ENCODE measurements around the gene PGLYRP2. TPM values are rescaled to one million over a fixed set of nuclear protein-coding genes. Genes with fewer than 3 reads are reported as not detected.

The PGLYRP2 gene
- total and polyA plus RNA-seq, 2 of the 13 experiments (the other 11 are each of a cell fraction or from before 2014, with no cell fraction given), result 0.04 to 1.0 TPM

- POLR2A ChIA-PET, result interaction anchor here (0.6 to 1.1 kb wide), 2 partner anchors 29 to 759 kb away, joined by 3 read pairs; no protein-coding TSS in a partner anchor
- Histone ChIP-seq H3K36me3 (replicated peaks in 1 of 2; ENCODE audit: control insufficient read depth in 1 of 2, insufficient read depth in 2 of 2, low read length in 2 of 2) (no peaks in the 10 kb centered on the region), H3K4me1 (ENCODE audit: insufficient read depth, low read length) (peaks cover 30% of the 10 kb centered on the region), H3K4me2 (ENCODE audit: low read depth, low read length) (peak overlapping the region; percentile 81), H2AFZ (ENCODE audit: low read length) (no peak overlapping the region), H3K9ac (ENCODE audit: insufficient read depth, low read depth, low read length) (no peak overlapping the region), H4K20me1 (ENCODE audit: insufficient read depth, low read length) (no peaks in the 10 kb centered on the region), H3K27me3 (ENCODE audit: control insufficient read depth in 1 of 2, insufficient read depth in 2 of 2, low read length in 2 of 2) (no peaks in the 10 kb centered on the region), H3K4me3 (replicated peaks in 1 of 3; ENCODE audit: insufficient read depth in 1 of 3, low read depth in 2 of 3, low read length in 3 of 3) (no peak overlapping the region; a peak in 2 of 6 replicates), H3K27ac (ENCODE audit: extremely low read length, insufficient read depth, low read length) (no peak overlapping the region), H3K9me3 (ENCODE audit: low read length) (no peaks in the 10 kb centered on the region), H3K79me2 (ENCODE audit: insufficient read depth, low read length) (no peaks in the 10 kb centered on the region)
- TF ChIP-seq ZGPAT (CRISPR knock-in tag; IDR thresholded peaks at IDR 0.05), result no peak
- no peak for TF ChIP-seq LCORL (IDR thresholded peaks at IDR 0.05)
- no peak for TF ChIP-seq LCORL (CRISPR knock-in tag; IDR thresholded peaks at IDR 0.05)
- TF ChIP-seq MBD4 (IDR thresholded peaks at IDR 0.05; ENCODE audit: borderline replicate concordance, low read length), result no peak
- TF ChIP-seq ZMAT3 (CRISPR knock-in tag; conservative IDR thresholded peaks at IDR 0.05), result no peak
- no peak for TF ChIP-seq ZNF841 (CRISPR knock-in tag; IDR thresholded peaks at IDR 0.05; ENCODE audit: borderline replicate concordance)
- no peak for TF ChIP-seq CAMTA2 (CRISPR knock-in tag; IDR thresholded peaks at IDR 0.05; ENCODE audit: borderline replicate concordance)
- no peak for TF ChIP-seq E2F2 (CRISPR knock-in tag; IDR thresholded peaks at IDR 0.05; ENCODE audit: borderline replicate concordance)
- TF ChIP-seq FOXK1 (CRISPR knock-in tag; IDR thresholded peaks at IDR 0.05; ENCODE audit: borderline replicate concordance, low read depth), result no peak
- TF ChIP-seq U2AF1 (optimal IDR thresholded peaks at IDR 0.05; ENCODE audit: low read depth, low read length), result no peak
- no peak for TF ChIP-seq ZNF292 (CRISPR knock-in tag; IDR thresholded peaks at IDR 0.05; ENCODE audit: borderline replicate concordance, low read depth)
- in situ Hi-C loops (cut with HindIII; ENCODE audit: extremely low pct_ligation_motif_present, low pct_unique_long_range_greater_than_20kb), result no loop called here
- intact Hi-C loops (cut with micrococcal nuclease; ENCODE audit: unreplicated experiment), result no loop called here
- 66% methylated on average over 5 of the region's 17 CpGs for WGBS (ENCODE audit: low lambda C conversion rate)
- ATAC-seq, result no peak
- BruUV-seq (replicated peaks), result no TSS peak
- CTCF ChIA-PET (ENCODE audit: low intra/inter-chr PET ratio, low total read pairs), result no interaction called here
- FAIRE-seq, result no peak
- DNase-seq (ENCODE audit: low spot score), result no peak
Observed at GRCh38 chr19:15448044-15448777, 31.1 kb downstream of the PGLYRP2 start.
